Jurkat, Clone E6-1 (cell line): ENCODE measurements around the gene KRTAP12-1.
"Not testable (repeated sequence)": the region's sequence is repeated elsewhere in the genome, so short reads cannot be mapped to it uniquely, and the experiment has no call there.

Source experiments
- DNase-seq: peaks from one replicate; pipeline ENCODE4 v3.0.0-alpha.2; 2011; ENCODE audit warnings: low read depth, low spot score
- H3K4me3 ChIP-seq: 2 replicates; pipeline ENCODE4 v1.5.1; 2011; ENCODE audit warnings: mild to moderate bottlenecking, low read length, control low read depth, moderate library complexity

The KRTAP12-1 gene

DNA sequence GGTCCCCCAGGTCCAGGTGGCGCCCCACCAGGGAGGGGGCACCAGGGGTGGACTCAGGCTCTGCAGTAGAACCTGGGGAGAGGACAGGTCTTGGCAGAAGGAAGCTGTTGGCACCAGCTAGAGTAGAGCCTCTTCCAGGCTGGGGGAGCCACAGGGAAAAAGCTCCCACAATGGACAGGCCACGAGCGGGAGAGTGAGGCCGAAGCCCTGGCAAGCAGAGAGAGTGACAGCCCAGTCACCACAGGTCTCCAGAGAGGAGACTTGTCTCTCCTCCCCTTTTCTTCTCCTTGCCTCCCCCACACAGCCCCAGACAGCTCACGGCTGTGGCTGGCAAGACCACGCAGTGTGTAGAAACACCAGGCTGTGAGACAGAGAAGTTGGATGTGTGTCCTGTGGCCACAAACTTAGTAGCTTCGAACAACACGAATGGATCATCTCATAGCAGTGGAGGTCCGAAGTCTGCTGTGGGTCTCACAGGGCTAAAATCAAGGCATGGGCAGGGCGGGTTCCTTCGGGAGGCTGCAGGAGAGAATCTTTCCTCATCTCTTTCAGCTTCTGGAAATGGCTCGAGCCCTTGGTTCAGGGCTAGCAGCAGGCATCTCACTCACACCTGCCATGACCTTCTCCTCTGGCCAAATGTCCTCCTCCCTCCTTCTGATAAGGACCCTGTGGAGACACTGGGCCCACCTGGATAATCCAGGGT, 30.8 kb downstream of the KRTAP12-1 start:
- DNase-seq: no peak
- H3K4me3 ChIP-seq: no peak overlapping the region

GRCh38 chr21:44650265-44650972, 31.5 kb downstream of the KRTAP12-1 start:
- no peak overlapping the region for H3K4me3 ChIP-seq
- DNase-seq: no peak

DNA sequence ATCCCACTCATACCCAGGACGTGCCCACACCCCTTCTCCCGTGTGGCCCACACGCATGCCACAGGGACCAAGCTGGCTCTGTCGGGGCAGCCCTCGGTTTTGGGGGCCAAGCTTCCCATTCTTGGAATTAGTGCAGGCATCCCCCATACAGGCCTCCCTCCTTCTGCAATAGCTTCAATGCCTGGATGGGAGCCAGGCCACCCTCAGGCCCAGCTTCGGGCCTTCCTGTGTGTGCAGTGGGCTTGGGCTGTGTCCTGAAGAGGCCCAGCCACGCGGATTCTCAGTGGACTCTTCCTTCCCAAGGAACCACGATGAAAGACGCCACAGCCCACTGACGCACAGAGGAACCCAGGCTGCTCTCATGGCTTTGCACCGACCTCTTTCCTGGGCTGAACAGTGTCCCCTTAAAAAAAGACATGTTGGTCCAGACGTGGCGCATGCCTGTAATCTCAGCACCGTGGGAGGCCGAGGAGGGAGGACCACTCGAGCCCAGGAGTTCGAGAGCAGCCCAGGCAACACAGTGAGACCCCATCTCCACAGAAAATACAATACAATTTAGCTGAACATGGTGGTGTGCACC, 32.4 kb downstream of the KRTAP12-1 start:
- H3K4me3 ChIP-seq: no peak overlapping the region
- no peak for DNase-seq

- no peak for DNase-seq
- H3K4me3 ChIP-seq: no peak overlapping the region
Observed at GRCh38 chr21:44648557-44649311, 33.2 kb downstream of the KRTAP12-1 start.

DNA sequence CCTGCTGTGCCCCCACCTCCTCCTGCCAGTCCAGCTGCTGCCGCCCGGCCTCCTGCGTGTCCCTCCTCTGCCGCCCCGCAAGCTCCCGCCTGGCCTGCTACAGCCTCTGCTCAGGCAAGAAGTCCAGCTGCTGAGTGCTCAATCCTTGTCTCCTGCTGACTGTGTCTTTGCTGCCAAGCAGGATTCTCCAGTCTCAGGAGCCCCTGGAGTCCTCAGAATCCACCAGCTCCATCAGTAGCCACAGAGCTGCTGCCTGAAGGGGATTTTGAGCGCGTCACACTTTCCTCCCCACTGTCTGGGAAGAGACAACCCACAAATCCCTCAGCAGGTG, 34.8 kb downstream of the KRTAP12-1 start:
- H3K4me3 ChIP-seq: no peak overlapping the region
- no peak for DNase-seq

DNA sequence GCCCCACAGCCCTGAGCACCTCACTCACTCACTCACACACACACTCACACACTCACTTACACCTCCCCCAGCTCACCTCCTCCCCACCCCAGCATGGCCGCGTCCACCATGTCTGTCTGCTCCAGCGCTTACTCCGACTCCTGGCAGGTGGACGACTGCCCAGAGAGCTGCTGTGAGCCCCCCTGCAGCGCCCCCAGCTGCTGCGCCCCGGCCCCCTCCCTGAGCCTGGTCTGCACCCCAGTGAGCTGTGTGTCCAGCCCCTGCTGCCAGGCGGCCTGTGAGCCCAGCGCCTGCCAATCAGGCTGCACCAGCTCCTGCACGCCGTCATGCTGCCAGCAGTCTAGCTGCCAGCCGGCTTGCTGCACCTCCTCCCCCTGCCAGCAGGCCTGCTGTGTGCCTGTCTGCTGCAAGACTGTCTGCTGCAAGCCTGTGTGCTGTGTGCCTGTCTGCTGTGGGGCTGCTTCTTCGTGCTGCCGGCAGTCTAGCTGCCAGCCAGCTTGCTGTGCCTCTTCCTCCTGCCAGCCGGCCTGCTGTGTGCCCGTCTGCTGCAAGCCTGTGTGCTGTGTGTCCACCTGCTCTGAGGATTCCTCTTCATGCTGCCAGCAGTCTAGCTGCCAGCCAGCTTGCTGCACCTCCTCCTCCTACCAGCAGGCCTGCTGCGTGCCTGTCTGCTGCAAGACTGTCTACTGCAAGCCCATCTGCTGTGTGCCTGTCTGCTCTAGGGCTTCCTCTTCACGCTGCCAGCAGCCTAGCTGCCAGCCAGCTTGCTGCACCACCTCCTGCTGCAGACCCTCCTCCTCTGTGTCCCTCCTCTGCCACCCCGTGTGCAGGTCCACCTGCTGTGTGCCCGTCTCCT, 35.4 kb downstream of the KRTAP12-1 start, which contains the start of gene KRTAP10-11:
Gene KRTAP10-11, plus strand, starts transcription at position 49 of the 856 bp plus-strand sequence. Its CDS starts 45 bp downstream, at position 94.
- DNase-seq, H3K4me3 ChIP-seq: not testable (repeated sequence)

- DNase-seq: no peak
- no peak overlapping the region for H3K4me3 ChIP-seq
Observed at GRCh38 chr21:44644878-44645277, 37.1 kb downstream of the KRTAP12-1 start.

DNA sequence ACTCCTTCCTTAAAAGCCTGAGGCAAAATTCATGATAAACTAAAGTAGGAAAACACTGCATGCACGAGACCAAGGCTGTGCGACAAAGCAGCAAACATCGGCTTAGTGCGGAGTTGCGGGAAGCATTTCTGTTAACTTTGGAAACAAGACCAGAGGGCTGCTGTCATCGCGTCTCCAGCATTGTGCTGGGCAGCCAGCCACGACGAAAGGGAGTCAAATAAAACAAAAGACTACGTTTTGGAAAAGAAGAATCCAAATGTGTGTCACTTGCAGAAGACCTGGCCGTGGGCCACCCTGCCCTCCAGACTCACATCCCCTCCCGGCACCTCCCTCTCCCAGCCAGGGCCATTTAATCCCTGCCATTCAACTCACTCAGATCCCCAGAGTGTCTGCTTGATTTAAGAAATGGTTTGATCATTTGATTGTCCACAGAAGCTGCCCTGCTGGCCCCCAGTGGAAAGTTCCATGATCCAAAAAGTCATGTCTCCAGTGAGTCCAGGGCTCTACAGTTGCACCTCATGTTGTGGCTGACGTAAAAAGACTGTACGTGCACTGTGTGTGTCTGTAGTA, 38.1 kb downstream of the KRTAP12-1 start:
- no peak for DNase-seq
- H3K4me3 ChIP-seq: no peak overlapping the region

DNA sequence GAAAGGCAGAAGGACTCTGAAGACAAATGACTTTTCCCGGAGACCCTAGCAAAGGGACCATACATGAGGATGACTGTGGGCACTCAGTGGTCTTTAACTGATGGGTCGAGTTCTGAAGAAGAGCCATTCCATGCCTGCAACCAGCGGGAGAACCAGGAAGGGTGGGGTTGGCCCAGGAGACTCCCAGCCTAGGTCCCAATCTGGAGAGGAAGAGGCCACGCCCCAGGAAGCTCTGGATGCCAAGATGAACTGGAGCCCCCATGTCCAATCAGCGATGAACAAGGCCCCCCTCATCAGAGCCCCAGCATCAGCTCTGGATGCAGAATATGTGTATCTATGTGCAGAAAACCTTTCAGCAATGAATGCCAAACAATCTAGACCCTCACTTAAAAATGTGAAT, 41.2 kb downstream of the KRTAP12-1 start:
- DNase-seq: no peak
- H3K4me3 ChIP-seq: no peak overlapping the region

DNA sequence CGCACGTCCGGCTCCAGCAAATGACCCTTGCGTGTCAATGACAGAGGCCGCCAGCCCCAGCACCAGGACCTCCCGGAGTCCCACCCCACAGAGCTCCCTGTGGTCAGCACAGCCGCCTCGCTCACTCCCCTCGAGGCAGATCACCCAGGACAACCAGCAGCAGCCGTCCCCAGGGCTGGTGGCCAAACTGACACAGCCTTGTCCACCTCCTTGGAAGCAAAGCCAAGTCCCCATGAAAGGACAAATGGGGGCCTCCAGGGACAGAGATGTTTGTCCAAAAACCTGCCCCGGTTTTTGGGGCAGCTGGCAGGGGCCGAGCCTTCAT, 42.7 kb downstream of the KRTAP12-1 start:
- DNase-seq: no peak
- H3K4me3 ChIP-seq: no peak overlapping the region

- H3K4me3 ChIP-seq: not testable (repeated sequence)
Observed at GRCh38 chr21:44638506-44639330, 43.2 kb downstream of the KRTAP12-1 start.

DNA sequence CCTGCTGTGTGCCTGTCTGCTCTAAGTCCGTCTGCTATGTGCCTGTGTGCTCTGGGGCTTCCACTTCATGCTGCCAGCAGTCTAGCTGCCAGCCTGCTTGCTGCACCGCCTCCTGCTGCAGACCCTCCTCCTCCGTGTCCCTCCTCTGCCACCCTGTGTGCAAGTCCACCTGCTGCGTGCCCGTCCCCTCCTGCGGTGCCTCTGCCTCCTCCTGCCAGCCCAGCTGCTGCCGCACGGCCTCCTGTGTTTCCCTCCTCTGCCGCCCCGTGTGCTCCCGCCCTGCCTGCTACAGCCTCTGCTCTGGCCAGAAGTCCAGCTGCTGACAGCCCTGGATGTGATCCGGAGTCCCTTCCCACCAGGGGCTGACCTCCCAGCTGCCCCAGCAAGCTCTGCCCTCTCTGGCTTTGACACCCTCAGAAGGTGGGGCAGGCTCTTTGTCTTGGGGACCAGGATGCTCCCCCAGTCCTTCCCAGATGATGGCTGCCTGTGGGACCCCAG, 44.1 kb downstream of the KRTAP12-1 start:
- H3K4me3 ChIP-seq, DNase-seq: not testable (repeated sequence)

More at GRCh38 chr21:44638506-44639330, 43.2 kb downstream of the KRTAP12-1 start:
- not testable (repeated sequence) for DNase-seq

DNA sequence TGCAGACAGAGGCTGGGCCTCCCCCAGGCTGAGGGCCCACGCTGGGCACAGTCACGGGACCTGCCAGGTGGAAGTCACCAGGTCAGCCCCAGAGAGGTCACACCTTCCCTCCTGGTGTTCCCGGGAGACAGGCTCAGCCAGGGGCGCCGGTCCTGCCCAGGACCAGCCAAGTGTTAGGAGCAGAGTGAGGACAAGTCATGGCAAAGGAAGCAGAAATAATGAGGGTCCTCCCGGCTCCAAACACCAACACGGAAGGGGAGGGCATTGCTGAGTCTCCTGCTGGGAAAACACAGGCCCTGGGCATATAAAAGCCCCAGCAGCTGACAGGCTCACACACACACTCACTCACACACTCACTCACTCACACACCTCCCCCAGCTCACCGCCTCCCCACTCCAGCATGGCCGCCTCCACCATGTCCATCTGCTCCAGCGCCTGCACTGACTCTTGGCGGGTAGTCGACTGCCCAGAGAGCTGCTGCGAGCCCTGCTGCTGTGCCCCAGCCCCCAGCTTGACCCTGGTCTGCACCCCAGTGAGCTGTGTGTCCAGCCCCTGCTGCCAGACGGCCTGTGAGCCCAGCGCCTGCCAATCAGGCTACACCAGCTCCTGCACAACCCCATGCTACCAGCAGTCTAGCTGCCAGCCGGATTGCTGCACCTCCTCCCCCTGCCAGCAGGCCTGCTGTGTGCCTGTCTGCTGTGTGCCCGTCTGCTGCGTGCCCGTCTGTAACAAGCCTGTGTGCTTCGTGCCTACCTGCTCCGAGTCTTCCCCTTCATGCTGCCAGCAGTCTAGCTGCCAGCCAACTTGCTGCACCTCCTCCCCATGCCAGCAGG, 44.7 kb downstream of the KRTAP12-1 start, which contains the start of gene KRTAP10-10:
Gene KRTAP10-10, plus strand, starts transcription at position 339 of the 833 bp plus-strand sequence. Its CDS starts 62 bp downstream, at position 401.
- no peak for DNase-seq
- H3K4me3 ChIP-seq: no peak within 1 kb of the TSS

- H3K4me3 ChIP-seq: no peak overlapping the region
- no peak for DNase-seq
Observed at GRCh38 chr21:44636209-44637017, 45.5 kb downstream of the KRTAP12-1 start.

DNA sequence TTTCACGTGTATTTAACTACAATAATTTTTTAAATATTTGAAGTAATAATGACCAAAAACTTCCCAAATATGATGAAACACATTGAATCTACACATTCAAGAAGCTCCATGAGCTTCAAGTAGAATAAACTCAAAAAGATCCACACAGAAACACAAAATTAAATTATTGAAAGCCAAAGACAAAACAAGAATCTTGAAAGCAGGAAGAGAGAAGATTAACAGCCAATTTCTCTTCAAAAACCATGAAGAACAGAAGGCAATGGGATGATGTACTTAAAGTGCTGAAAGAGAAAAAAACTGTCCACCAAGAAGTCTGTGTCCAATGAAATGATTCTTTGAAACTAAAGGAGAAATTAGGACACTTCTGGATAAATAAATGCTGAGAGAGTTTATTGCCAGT, 49.9 kb downstream of the KRTAP12-1 start:
- H3K4me3 ChIP-seq: no peak overlapping the region
- no peak for DNase-seq
